Esophagus squamous epithelium (tissue), 4 donors: Measurements from ENCODE around the gene NEK7.

Experiments
- POLR2A ChIP-seq, 4 donors: fragments of 450-650 bp; IDR thresholded peaks; one replicate each; pipeline ENCODE4 v1.6.1; 2017; ENCODE audit warnings: antibody characterized with exemption in 4 of 4, mild to moderate bottlenecking in 4 of 4, moderate library complexity in 3 of 4
- TF ChIP-seq, protein P1 (sequence below), 6 experiments: fragments of 450-650 bp in 4 of 6; fragments of 200-600 bp in 2 of 6; sonication (generic) in 2 of 6; IDR thresholded peaks; one replicate each; pipeline ENCODE4 v1.5.1; 2016 to 2019; ENCODE audit warnings: antibody characterized with exemption in 6 of 6, mild to moderate bottlenecking in 4 of 6, moderate library complexity in 4 of 6

DNA sequence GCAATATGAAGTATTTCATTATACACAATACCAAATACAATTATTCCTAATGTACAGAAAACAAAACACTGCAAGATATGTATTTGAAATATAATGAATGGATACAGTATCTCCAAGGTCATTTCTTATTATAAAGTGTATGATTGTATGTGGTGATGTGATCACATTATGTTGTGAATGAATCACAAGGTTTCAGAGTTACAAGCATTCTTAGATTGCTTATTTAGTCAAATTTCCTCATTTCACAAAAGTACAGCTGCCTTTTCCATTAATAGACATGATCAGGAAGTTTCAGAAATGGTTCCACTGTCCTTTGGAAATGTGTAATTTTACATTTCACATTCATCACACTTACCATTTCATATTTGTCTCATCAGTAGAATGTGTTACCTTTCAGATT, 28.3 kb upstream of the NEK7 start:
- TF ChIP-seq, protein P1, sequence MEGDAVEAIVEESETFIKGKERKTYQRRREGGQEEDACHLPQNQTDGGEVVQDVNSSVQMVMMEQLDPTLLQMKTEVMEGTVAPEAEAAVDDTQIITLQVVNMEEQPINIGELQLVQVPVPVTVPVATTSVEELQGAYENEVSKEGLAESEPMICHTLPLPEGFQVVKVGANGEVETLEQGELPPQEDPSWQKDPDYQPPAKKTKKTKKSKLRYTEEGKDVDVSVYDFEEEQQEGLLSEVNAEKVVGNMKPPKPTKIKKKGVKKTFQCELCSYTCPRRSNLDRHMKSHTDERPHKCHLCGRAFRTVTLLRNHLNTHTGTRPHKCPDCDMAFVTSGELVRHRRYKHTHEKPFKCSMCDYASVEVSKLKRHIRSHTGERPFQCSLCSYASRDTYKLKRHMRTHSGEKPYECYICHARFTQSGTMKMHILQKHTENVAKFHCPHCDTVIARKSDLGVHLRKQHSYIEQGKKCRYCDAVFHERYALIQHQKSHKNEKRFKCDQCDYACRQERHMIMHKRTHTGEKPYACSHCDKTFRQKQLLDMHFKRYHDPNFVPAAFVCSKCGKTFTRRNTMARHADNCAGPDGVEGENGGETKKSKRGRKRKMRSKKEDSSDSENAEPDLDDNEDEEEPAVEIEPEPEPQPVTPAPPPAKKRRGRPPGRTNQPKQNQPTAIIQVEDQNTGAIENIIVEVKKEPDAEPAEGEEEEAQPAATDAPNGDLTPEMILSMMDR (IDR thresholded peaks at IDR 0.05) = no peak
- no peak for TF ChIP-seq POLR2A (IDR thresholded peaks at IDR 0.05)
